Measurements from ENCODE around the gene B3GALNT2.

B3GALNT2 gene

GRCh38 chr1:235408503-235408960 lies 95.7 kb downstream of the B3GALNT2 start:
- DNase-seq: no peak

GRCh38 chr1:235407419-235407818 lies 96.8 kb downstream of the B3GALNT2 start:
- DNase-seq: no peak

- DNase-seq: no peak
Observed at GRCh38 chr1:235404190-235404589, 100.1 kb downstream of the B3GALNT2 start.

GRCh38 chr1:235403593-235403992 lies 100.7 kb downstream of the B3GALNT2 start:
- no peak for DNase-seq

- no peak for DNase-seq
Observed at GRCh38 chr1:235402457-235403200, 101.6 kb downstream of the B3GALNT2 start.

GRCh38 chr1:235401251-235401650 lies 103.0 kb downstream of the B3GALNT2 start:
- no peak for DNase-seq

Measured in CD4-positive, alpha-beta T cell treated with Interleukin-4 for 1 hour (primary cell).